DMS79 treated with DMSO at 0.1 percent for 48 hours (cell line): ENCODE results near the gene PTPRF.

Experiments
- DNase-seq: peaks from one replicate; lab custom pipeline; 2025; lab: John Stamatoyannopoulos, UW

The PTPRF gene

GRCh38 chr1:43669878-43670277 is 139.2 kb downstream of the PTPRF start:
- no peak for DNase-seq

GRCh38 chr1:43671193-43671592 is 140.5 kb downstream of the PTPRF start:
- no peak for DNase-seq

- DNase-seq, result no peak
Observed at GRCh38 chr1:43671626-43672330, 141.1 kb downstream of the PTPRF start.

GRCh38 chr1:43673261-43673660 is 142.6 kb downstream of the PTPRF start:
- DNase-seq, result no peak
